Thyroid gland (tissue), 4 donors: ENCODE data around the gene PLA2G4A.

ENCODE experiments used
- POLR2A ChIP-seq, 2 donors: fragments of 450-650 bp; IDR thresholded peaks; one replicate each; pipeline ENCODE4 v1.6.1; 2017; ENCODE audit warnings: antibody characterized with exemption in 2 of 2, mild to moderate bottlenecking in 2 of 2, moderate library complexity in 1 of 2
- TF ChIP-seq, protein P1 (sequence below), 6 experiments: fragments of 200-600 bp in 3 of 6; fragments of 450-650 bp in 3 of 6; sonication (generic) in 3 of 6; IDR thresholded peaks; one replicate each; pipeline ENCODE4 v1.5.1; 2016 to 2019; ENCODE audit warnings: antibody characterized with exemption in 6 of 6, mild to moderate bottlenecking in 2 of 6, inconsistent platforms in 1 of 6, moderate library complexity in 1 of 6

DNA sequence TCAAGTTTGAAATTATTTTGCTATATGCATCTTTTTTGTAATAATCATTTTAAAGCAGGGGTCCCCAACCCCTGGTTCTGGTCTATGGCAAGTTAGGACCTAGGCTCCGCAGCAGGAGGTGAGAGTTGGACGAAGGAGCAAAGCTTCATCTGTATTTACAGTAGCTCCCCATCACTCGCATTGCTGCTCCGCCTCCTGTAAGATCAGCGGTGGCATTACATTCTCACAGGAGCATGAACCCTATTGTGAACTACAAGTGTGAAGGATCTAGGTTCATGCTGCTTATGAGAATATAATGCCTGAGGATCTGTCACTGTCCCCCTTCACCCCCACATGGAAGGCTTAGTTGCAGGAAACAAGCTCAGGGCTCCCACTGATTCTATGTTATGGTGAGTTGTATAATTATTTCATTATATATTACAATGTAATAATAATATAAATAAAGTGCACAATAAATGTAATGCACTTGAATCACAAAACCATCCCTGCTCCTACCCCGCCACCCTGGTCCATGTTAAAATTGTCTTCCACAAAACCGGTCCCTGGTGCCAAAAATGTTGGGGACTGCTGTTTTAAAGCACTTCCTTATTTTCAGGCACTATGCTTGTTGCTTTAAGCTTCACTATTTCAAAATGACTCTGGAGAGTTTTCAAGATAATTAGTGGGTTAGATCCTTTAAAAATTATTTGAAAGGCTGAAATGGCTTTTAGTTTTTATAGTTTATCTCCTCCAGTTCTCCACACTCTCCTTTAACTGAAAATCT is 74.8 kb downstream of the PLA2G4A start:
- TF ChIP-seq, protein P1, sequence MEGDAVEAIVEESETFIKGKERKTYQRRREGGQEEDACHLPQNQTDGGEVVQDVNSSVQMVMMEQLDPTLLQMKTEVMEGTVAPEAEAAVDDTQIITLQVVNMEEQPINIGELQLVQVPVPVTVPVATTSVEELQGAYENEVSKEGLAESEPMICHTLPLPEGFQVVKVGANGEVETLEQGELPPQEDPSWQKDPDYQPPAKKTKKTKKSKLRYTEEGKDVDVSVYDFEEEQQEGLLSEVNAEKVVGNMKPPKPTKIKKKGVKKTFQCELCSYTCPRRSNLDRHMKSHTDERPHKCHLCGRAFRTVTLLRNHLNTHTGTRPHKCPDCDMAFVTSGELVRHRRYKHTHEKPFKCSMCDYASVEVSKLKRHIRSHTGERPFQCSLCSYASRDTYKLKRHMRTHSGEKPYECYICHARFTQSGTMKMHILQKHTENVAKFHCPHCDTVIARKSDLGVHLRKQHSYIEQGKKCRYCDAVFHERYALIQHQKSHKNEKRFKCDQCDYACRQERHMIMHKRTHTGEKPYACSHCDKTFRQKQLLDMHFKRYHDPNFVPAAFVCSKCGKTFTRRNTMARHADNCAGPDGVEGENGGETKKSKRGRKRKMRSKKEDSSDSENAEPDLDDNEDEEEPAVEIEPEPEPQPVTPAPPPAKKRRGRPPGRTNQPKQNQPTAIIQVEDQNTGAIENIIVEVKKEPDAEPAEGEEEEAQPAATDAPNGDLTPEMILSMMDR (IDR thresholded peaks at IDR 0.05) = no peak
- no peak for TF ChIP-seq POLR2A (IDR thresholded peaks at IDR 0.05)
